Measurements from ENCODE around the gene TNS4.

The TNS4 gene

DNA sequence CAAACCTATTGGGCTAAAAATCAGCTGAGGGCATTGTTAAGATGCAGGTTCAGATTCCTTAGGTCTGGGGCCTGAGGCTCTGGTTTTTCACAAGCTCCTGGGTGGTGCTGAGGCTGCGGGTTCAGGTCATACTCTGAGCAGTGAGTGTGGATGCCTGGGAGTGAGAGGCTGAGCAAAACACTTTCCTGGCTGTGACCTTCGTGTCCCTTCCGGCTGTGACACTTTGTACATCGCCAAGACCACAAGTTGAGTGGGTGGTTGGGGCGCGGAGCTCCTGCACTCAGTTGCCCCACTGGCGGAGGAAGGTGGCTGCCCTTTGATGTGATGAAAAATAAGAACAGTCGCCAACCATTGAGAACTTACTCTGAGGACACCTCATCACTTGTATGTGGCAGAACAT lies 39.0 kb upstream of the TNS4 start:
- Histone ChIP-seq H3K79me1 (ENCODE audit: low read depth, low read length) (no peaks in the 10 kb centered on the region), H2BK5ac (ENCODE audit: low read length) (peak overlapping the region; percentile 49), H3K23ac (ENCODE audit: low read depth, low read length, poor library complexity) (no peak overlapping the region), H2AFZ (ENCODE audit: low read length) (no peak overlapping the region), H3K4me3 (ENCODE audit: low read length in 2 of 2) (no peak overlapping the region), H2AK5ac (ENCODE audit: low read depth, low read length) (peak overlapping the region; percentile 85), H3K9ac (ENCODE audit: low read depth, low read length, poor library complexity) (no peak overlapping the region), H4K91ac (ENCODE audit: low read depth, low read length, poor library complexity) (no peak overlapping the region), H3K27ac (replicated peaks; ENCODE audit: low read length) (no peak overlapping the region), H2BK12ac (ENCODE audit: low read length) (no peak overlapping the region), H2BK15ac (ENCODE audit: low read length) (peak overlapping the region; percentile 82), H3K9me3 (replicated peaks in 1 of 2; ENCODE audit: control insufficient read depth in 2 of 2, insufficient read depth in 1 of 2, low read depth in 1 of 2, low read length in 2 of 2) (no peaks in the 10 kb centered on the region), H3K27me3 (ENCODE audit: control insufficient read depth in 3 of 3, insufficient read depth in 3 of 3, low read depth in 1 of 3, low read length in 3 of 3) (no peaks in the 10 kb centered on the region), H3K36me3 (replicated peaks in 1 of 2; ENCODE audit: control insufficient read depth in 2 of 2, insufficient read depth in 2 of 2, low read length in 2 of 2) (no peaks in the 10 kb centered on the region), H3K4me1 (ENCODE audit: control insufficient read depth in 2 of 2, insufficient read depth in 1 of 2, low read depth in 1 of 2, low read length in 2 of 2) (peaks cover 20 to 24% of the 10 kb centered on the region in 2 donors), H3K4ac (ENCODE audit: low read length) (no peak overlapping the region), H3K4me2 (ENCODE audit: insufficient read depth, low read length, poor library complexity, severe bottlenecking) (no peak overlapping the region), H3K14ac (ENCODE audit: low read length) (no peak overlapping the region), H2BK120ac (ENCODE audit: low read depth, low read length) (no peak overlapping the region), H4K8ac (ENCODE audit: low read depth, low read length) (no peak overlapping the region), H3K18ac (ENCODE audit: low read length) (no peak overlapping the region)
- no peak for DNase-seq (ENCODE audit: low spot score)
- no CpG with 5 or more reads among the region's 8 CpGs for WGBS, 2 donors (ENCODE audit: extremely low coverage in 2 of 2, insufficient read length in 2 of 2, insufficient replicate concordance in 1 of 2)

DNA sequence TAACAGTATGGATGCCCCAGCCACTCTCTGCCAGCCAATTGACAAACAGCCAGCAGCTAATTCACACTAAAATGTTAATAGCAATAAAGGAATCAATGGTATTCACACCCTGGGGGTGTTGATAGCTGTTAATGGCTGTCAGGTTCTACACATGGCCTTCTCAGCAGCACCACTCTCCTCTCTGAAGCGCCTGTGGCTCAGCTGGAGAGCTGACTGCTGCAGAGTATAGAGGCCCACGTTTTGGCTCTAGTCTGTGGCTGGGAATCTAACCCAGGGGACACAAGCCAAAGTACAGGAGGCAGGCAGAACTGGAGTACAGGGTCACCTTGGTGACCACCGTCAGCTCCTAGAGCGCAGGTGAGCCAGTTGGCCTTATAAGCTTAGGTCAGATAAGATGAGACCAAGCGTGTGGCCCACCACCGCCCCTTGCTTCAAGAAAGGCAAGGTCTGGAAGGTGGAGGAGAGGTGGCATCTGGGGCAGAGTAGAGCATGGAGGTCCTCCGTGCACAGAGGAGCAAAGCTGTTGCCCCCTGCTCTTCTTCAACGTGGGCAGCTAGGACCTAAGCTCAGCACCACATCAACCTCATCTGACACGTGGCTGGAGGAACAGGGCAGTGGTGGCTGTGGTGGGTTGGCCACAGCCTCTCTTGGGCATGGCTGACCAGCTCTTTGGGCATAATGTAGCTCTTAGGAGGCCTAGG lies 38.4 kb upstream of the TNS4 start:
- H2BK120ac ChIP-seq (ENCODE audit: low read depth, low read length) = no peak overlapping the region
- peak overlapping the region in 1 of 2 donors; percentile 1 for H3K4me3 ChIP-seq (ENCODE audit: low read length in 2 of 2)
- H3K36me3 ChIP-seq (replicated peaks in 1 of 2; ENCODE audit: control insufficient read depth in 2 of 2, insufficient read depth in 2 of 2, low read length in 2 of 2) = no peaks in the 10 kb centered on the region
- H3K4ac ChIP-seq (ENCODE audit: low read length) = peak overlapping the region; percentile 69
- no peaks in the 10 kb centered on the region for H3K9me3 ChIP-seq (replicated peaks in 1 of 2; ENCODE audit: control insufficient read depth in 2 of 2, insufficient read depth in 1 of 2, low read depth in 1 of 2, low read length in 2 of 2)
- no peak for DNase-seq (ENCODE audit: low spot score)
- H3K27me3 ChIP-seq (ENCODE audit: control insufficient read depth in 3 of 3, insufficient read depth in 3 of 3, low read depth in 1 of 3, low read length in 3 of 3) = no peaks in the 10 kb centered on the region
- peaks cover 20 to 24% of the 10 kb centered on the region in 2 donors for H3K4me1 ChIP-seq (ENCODE audit: control insufficient read depth in 2 of 2, insufficient read depth in 1 of 2, low read depth in 1 of 2, low read length in 2 of 2)
- no peak overlapping the region for H4K91ac ChIP-seq (ENCODE audit: low read depth, low read length, poor library complexity)
- H2AFZ ChIP-seq (ENCODE audit: low read length) = no peak overlapping the region
- H3K79me1 ChIP-seq (ENCODE audit: low read depth, low read length) = no peaks in the 10 kb centered on the region
- peak overlapping the region; percentile 82 for H2BK15ac ChIP-seq (ENCODE audit: low read length)
- H4K8ac ChIP-seq (ENCODE audit: low read depth, low read length) = no peak overlapping the region
- no peak overlapping the region for H3K27ac ChIP-seq (replicated peaks; ENCODE audit: low read length)
- H3K9ac ChIP-seq (ENCODE audit: low read depth, low read length, poor library complexity) = peak overlapping the region; percentile 51
- H3K23ac ChIP-seq (ENCODE audit: low read depth, low read length, poor library complexity) = no peak overlapping the region
- peak overlapping the region; percentile 85 for H2AK5ac ChIP-seq (ENCODE audit: low read depth, low read length)
- H2BK12ac ChIP-seq (ENCODE audit: low read length) = peak overlapping the region; percentile 77
- H3K18ac ChIP-seq (ENCODE audit: low read length) = peak overlapping the region; percentile 89
- no CpG with 5 or more reads among the region's 9 CpGs for WGBS, 2 donors (ENCODE audit: extremely low coverage in 2 of 2, insufficient read length in 2 of 2, insufficient replicate concordance in 1 of 2)
- H3K14ac ChIP-seq (ENCODE audit: low read length) = no peak overlapping the region
- H3K4me2 ChIP-seq (ENCODE audit: insufficient read depth, low read length, poor library complexity, severe bottlenecking) = no peak overlapping the region
- peak overlapping the region; percentile 49 for H2BK5ac ChIP-seq (ENCODE audit: low read length)

DNA sequence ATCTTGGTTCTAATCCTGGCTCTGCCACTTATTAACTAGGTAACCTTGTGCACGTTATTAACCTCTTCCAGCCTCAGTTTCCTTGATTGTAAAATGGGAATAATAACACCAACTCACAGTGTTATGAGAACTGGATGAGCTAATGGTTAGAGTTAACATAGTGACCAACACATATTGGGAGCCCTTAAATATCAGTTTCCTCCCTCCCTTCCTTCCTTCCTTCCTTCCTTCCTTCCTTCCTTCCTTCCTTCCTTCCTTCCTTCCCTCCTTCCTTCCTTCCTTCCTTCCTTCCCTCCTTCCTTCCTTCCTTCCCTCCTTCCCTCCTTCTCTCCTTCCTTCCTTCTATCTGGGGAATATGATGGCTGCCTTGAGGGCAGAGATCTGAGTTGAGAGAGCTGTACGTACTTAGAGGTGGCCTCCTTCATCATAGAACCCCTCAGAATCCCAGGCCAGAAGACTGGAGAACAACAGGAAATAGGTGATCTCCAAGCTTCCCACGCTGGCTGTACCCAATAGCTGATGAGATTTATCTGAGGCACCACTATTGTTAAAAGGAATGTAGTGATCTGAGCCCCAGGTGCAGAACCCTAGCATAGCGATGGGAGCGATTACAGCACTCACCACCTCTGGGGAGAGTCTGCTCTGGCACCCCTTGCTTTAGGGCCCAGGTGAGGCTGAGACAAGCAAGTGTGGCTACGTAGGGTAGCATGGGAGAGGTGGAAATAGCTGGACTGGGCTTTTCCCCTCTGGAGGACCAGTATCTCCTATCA lies 37.7 kb upstream of the TNS4 start:
- Histone ChIP-seq H3K27me3 (ENCODE audit: control insufficient read depth in 3 of 3, insufficient read depth in 3 of 3, low read depth in 1 of 3, low read length in 3 of 3) (no peaks in the 10 kb centered on the region), H3K9me3 (replicated peaks in 1 of 2; ENCODE audit: control insufficient read depth in 2 of 2, insufficient read depth in 1 of 2, low read depth in 1 of 2, low read length in 2 of 2) (no peaks in the 10 kb centered on the region), H3K14ac (ENCODE audit: low read length) (no peak overlapping the region), H3K4me2 (ENCODE audit: insufficient read depth, low read length, poor library complexity, severe bottlenecking) (no peak overlapping the region), H3K27ac (replicated peaks; ENCODE audit: low read length) (no peak overlapping the region), H3K23ac (ENCODE audit: low read depth, low read length, poor library complexity) (no peak overlapping the region), H3K4me1 (ENCODE audit: control insufficient read depth in 2 of 2, insufficient read depth in 1 of 2, low read depth in 1 of 2, low read length in 2 of 2) (peaks cover 20 to 24% of the 10 kb centered on the region in 2 donors), H3K18ac (ENCODE audit: low read length) (peak overlapping the region; percentile 27), H2BK12ac (ENCODE audit: low read length) (no peak overlapping the region), H3K4ac (ENCODE audit: low read length) (no peak overlapping the region), H2BK120ac (ENCODE audit: low read depth, low read length) (peak overlapping the region; percentile 38), H4K91ac (ENCODE audit: low read depth, low read length, poor library complexity) (no peak overlapping the region), H2AFZ (ENCODE audit: low read length) (no peak overlapping the region), H3K36me3 (replicated peaks in 1 of 2; ENCODE audit: control insufficient read depth in 2 of 2, insufficient read depth in 2 of 2, low read length in 2 of 2) (no peaks in the 10 kb centered on the region), H3K79me1 (ENCODE audit: low read depth, low read length) (no peaks in the 10 kb centered on the region), H4K8ac (ENCODE audit: low read depth, low read length) (no peak overlapping the region), H2AK5ac (ENCODE audit: low read depth, low read length) (no peak overlapping the region), H3K4me3 (ENCODE audit: low read length in 2 of 2) (no peak overlapping the region), H2BK15ac (ENCODE audit: low read length) (no peak overlapping the region), H3K9ac (ENCODE audit: low read depth, low read length, poor library complexity) (no peak overlapping the region), H2BK5ac (ENCODE audit: low read length) (no peak overlapping the region)
- DNase-seq (ENCODE audit: low spot score) = no peak
- WGBS, 2 donors (ENCODE audit: extremely low coverage in 2 of 2, insufficient read length in 2 of 2, insufficient replicate concordance in 1 of 2) = no CpG with 5 or more reads among the region's 6 CpGs
